ENCODE data around the gene ART5.
"Not testable (repeated sequence)": the region's sequence is repeated elsewhere in the genome, so short reads cannot be mapped to it uniquely, and the experiment has no call there.

Gene ART5

GRCh38 chr11:3615998-3616397 is 25.8 kb downstream of the ART5 start:
- no peak for DNase-seq

DNA sequence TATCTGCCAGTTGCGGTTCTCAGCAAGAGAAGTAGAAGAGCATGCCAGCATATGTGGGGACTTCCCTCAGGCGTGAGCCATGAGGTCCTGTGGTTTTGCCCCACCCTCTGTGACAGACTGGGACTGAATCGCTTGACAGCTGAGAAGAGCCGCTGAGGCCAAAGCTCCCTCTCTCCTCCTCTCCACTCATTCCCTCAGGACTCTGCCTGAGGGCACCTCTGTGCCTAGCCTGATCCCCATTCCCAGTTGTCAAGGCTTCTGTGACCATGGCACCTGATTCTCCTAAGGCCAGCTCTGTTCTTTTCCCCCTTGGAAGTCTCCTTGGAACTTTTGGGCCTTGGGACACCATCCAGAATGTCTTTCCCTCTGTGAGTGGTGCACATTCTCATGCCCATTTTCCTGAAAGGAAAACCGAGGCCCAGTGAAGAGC is 27.0 kb downstream of the ART5 start:
- no peak for DNase-seq

GRCh38 chr11:3613998-3614741 is 27.6 kb downstream of the ART5 start:
- DNase-seq: no peak

DNA sequence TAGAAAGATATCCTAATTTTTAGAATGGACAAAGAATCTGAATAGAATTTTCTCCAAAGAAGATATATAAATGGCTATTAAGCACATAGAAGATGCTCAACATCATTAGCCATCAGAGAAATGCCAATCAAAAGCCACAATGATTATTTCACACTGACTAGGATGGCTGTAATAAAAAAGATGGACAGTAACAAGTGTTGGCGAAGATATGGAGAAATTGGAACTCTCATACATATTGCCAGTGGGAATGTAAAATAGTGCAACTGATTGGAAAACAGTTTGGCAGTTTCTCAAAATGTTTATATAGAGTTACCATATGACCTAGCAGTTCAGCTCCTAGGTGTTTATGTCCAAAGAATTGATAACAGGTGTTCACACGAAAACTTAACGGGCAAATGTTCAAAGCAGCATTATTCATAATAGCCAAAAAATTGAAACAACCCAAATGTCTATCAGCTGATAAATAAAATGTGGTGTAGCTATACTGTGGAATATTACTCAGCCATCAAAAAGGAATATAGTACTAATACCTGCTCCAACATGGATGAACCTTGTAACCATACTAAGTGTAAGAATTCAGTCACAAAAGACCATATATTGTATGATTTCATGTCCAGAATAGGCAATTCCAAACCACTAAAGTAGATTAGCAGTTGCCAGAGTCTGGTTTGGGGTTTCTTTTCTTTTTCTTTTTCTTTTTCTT is 29.7 kb downstream of the ART5 start:
- no peak for DNase-seq

- DNase-seq: no peak
Measured at GRCh38 chr11:3610846-3611245, 30.9 kb downstream of the ART5 start.

DNA sequence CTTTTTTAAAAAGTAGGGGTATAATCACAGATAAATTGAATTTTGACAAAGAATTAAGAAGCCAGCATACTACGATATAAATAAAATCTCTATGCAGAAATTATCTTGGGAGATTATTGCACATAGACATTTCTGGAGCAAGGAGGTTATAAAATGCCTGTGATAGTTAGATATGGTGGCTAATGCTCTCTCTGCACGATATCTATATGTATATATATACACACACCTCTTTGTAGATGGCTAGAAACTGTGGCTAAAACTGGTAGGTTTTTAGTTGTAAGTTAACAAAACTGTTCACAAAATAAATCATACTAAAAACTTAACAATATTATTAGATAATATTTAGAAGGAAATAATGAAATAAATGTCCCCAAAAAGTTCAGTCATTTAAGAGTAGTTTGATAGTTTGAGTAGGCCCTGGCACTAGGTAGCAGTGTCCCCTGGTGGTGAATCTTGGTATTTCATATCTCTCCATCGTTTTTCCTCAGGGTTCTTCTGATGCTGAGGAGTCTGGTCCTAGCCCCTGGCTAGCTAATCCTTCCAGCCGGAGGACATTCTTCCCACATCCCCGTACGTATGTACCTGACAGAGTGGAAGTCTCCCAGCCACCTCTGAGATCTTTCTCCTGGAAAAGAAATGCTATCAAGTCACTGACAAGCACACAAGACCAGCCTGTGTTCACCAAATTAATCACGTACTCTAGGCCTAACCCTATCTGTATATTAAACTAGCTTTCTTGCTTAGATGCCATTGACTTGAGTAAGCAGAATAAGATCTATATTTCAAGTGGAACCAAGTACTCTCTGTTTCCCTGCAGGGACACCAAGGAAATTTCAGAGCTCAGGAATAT is 32.2 kb downstream of the ART5 start:
- DNase-seq: peak; percentile 74

GRCh38 chr11:3605771-3606203 is 36.0 kb downstream of the ART5 start:
- no peak for DNase-seq

GRCh38 chr11:3605283-3605662 is 36.5 kb downstream of the ART5 start:
- DNase-seq: no peak

- DNase-seq: no peak
Measured at GRCh38 chr11:3604167-3604566, 37.6 kb downstream of the ART5 start.

DNA sequence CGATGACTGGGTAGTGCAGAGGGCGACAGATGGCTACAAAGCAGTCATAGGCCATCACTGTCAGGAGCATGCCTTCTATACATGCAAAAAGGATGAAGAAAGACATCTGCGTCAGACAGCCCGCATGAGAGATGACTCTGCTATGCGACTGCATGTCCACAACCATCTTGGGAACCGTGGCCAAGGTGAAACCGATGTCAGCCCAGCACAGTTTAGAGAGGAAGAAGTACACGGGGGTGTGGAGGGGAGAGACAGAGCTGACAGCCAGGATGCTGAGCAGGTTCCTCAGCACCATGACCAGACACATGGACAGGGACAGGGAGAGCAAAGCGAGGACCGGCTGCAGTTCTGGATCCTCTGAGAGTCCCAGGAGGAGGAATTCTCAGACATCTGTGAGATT is 41.6 kb downstream of the ART5 start:
- not testable (repeated sequence) for DNase-seq

GRCh38 chr11:3597743-3598142 is 44.0 kb downstream of the ART5 start:
- DNase-seq: not testable (repeated sequence)

- DNase-seq: not testable (repeated sequence)
Measured at GRCh38 chr11:3591326-3591725, 50.5 kb downstream of the ART5 start.

GRCh38 chr11:3590193-3590592 is 51.6 kb downstream of the ART5 start:
- DNase-seq: not testable (repeated sequence)

GRCh38 chr11:3588776-3589175 is 53.0 kb downstream of the ART5 start:
- not testable (repeated sequence) for DNase-seq
